ENCODE results near the gene TTC39C. TPM values are rescaled to one million over a fixed set of nuclear protein-coding genes. Genes with fewer than 3 reads are reported as not detected.

Gene TTC39C
- total RNA-seq, 1 donor from 2014 or later, result 12.8 TPM

GRCh38 chr18:24053211-24053610 lies 38.7 kb downstream of the TTC39C start:
- peaks cover 36% of the 10 kb centered on the region for H4K20me1 ChIP-seq (ENCODE audit: insufficient read depth, low read length)
- FAIRE-seq, result no peak

DNA sequence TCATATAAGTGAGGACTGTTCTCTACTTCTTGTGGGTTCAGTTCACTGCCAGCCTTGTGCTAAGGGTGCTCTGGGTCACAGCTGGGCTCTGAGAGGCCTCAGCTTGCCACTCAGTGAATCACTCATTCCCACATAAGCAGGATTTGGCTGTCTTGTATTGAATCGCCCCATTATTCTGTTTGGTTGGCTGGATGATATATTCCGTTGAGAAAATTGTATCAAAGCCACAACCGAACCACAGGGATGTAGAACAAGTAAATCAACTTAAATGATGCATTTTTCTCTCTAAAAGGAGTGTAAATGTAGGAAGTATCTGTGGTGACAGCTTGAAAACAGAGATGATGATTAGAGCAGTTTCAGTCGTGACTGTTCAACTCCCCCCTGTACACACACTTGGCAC lies 39.6 kb downstream of the TTC39C start:
- Histone ChIP-seq H3K9ac (ENCODE audit: low read length) (no peak overlapping the region), H3K36me3 (ENCODE audit: insufficient read depth, low read length) (no peaks in the 10 kb centered on the region), H4K20me1 (ENCODE audit: insufficient read depth, low read length) (peaks cover 36% of the 10 kb centered on the region), H3K4me3 (ENCODE audit: insufficient read depth, low read depth, low read length) (no peak overlapping the region), H3K4me1 (ENCODE audit: insufficient read depth, low read length) (peaks cover 19% of the 10 kb centered on the region), H3K4me2 (ENCODE audit: low read length) (no peak overlapping the region), H3K27me3 (ENCODE audit: insufficient read depth, low read length) (no peaks in the 10 kb centered on the region), H2AFZ (ENCODE audit: low read depth, low read length) (no peak overlapping the region), H3K79me2 (ENCODE audit: insufficient read depth, low read length) (no peaks in the 10 kb centered on the region), H3K27ac (ENCODE audit: low read depth, low read length) (no peak overlapping the region), H3K9me3 (ENCODE audit: insufficient read depth, low read depth, low read length) (no peaks in the 10 kb centered on the region)
- H3K36me3 Mint-ChIP-seq (ENCODE audit: low read depth, unreplicated experiment), result no peaks in the 10 kb centered on the region
- H3K4me1 Mint-ChIP-seq (ENCODE audit: low read depth, unreplicated experiment), result peaks cover 37% of the 10 kb centered on the region
- no peak for TF ChIP-seq CTCF (IDR thresholded peaks at IDR 0.05; ENCODE audit: insufficient read depth, low read depth, low read length)
- no peak for TF ChIP-seq EZH2 (IDR thresholded peaks at IDR 0.05; ENCODE audit: insufficient read depth, low read length)
- no peaks in the 10 kb centered on the region for H3K9me3 Mint-ChIP-seq (ENCODE audit: unreplicated experiment)
- FAIRE-seq, result no peak
- no peaks in the 10 kb centered on the region for H3K27me3 Mint-ChIP-seq (ENCODE audit: low read depth, unreplicated experiment)
- H3K27ac Mint-ChIP-seq (ENCODE audit: unreplicated experiment), result no peak overlapping the region
- peak; percentile 84 for DNase-seq (ENCODE audit: low read depth)
- H3K4me3 Mint-ChIP-seq (ENCODE audit: unreplicated experiment), result no peak overlapping the region

More at GRCh38 chr18:24053211-24053610, 38.7 kb downstream of the TTC39C start:
- Mint-ChIP-seq H3K27me3 (ENCODE audit: low read depth, unreplicated experiment) (no peaks in the 10 kb centered on the region), H3K4me1 (ENCODE audit: low read depth, unreplicated experiment) (peaks cover 37% of the 10 kb centered on the region), H3K4me3 (ENCODE audit: unreplicated experiment) (no peak overlapping the region), H3K27ac (ENCODE audit: unreplicated experiment) (no peak overlapping the region), H3K9me3 (ENCODE audit: unreplicated experiment) (no peaks in the 10 kb centered on the region), H3K36me3 (ENCODE audit: low read depth, unreplicated experiment) (no peaks in the 10 kb centered on the region)
- H2AFZ ChIP-seq (ENCODE audit: low read depth, low read length), result no peak overlapping the region
- no peak overlapping the region for H3K9ac ChIP-seq (ENCODE audit: low read length)
- no peak overlapping the region for H3K4me2 ChIP-seq (ENCODE audit: low read length)
- H3K27ac ChIP-seq (ENCODE audit: low read depth, low read length), result no peak overlapping the region
- no peaks in the 10 kb centered on the region for H3K9me3 ChIP-seq (ENCODE audit: insufficient read depth, low read depth, low read length)
- no peaks in the 10 kb centered on the region for H3K27me3 ChIP-seq (ENCODE audit: insufficient read depth, low read length)
- TF ChIP-seq EZH2 (IDR thresholded peaks at IDR 0.05; ENCODE audit: insufficient read depth, low read length) (no peak), CTCF (IDR thresholded peaks at IDR 0.05; ENCODE audit: insufficient read depth, low read depth, low read length) (no peak)
- no peaks in the 10 kb centered on the region for H3K79me2 ChIP-seq (ENCODE audit: insufficient read depth, low read length)
- H3K36me3 ChIP-seq (ENCODE audit: insufficient read depth, low read length), result no peaks in the 10 kb centered on the region
- DNase-seq (ENCODE audit: low read depth), result no peak
- peaks cover 19% of the 10 kb centered on the region for H3K4me1 ChIP-seq (ENCODE audit: insufficient read depth, low read length)
- H3K4me3 ChIP-seq (ENCODE audit: insufficient read depth, low read depth, low read length), result no peak overlapping the region

- Histone ChIP-seq H3K79me2 (ENCODE audit: insufficient read depth, low read length) (no peaks in the 10 kb centered on the region), H3K9me3 (ENCODE audit: insufficient read depth, low read depth, low read length) (no peaks in the 10 kb centered on the region), H3K4me2 (ENCODE audit: low read length) (no peak overlapping the region), H3K9ac (ENCODE audit: low read length) (no peak overlapping the region), H3K4me1 (ENCODE audit: insufficient read depth, low read length) (peaks cover 19% of the 10 kb centered on the region), H3K36me3 (ENCODE audit: insufficient read depth, low read length) (no peaks in the 10 kb centered on the region), H2AFZ (ENCODE audit: low read depth, low read length) (no peak overlapping the region), H4K20me1 (ENCODE audit: insufficient read depth, low read length) (peaks cover 36% of the 10 kb centered on the region), H3K4me3 (ENCODE audit: insufficient read depth, low read depth, low read length) (no peak overlapping the region), H3K27ac (ENCODE audit: low read depth, low read length) (no peak overlapping the region), H3K27me3 (ENCODE audit: insufficient read depth, low read length) (no peaks in the 10 kb centered on the region)
- no peak for DNase-seq (ENCODE audit: low read depth)
- H3K9me3 Mint-ChIP-seq (ENCODE audit: unreplicated experiment), result no peaks in the 10 kb centered on the region
- no peak overlapping the region for H3K4me3 Mint-ChIP-seq (ENCODE audit: unreplicated experiment)
- FAIRE-seq, result no peak
- H3K27ac Mint-ChIP-seq (ENCODE audit: unreplicated experiment), result no peak overlapping the region
- TF ChIP-seq EZH2 (IDR thresholded peaks at IDR 0.05; ENCODE audit: insufficient read depth, low read length) (no peak), CTCF (IDR thresholded peaks at IDR 0.05; ENCODE audit: insufficient read depth, low read depth, low read length) (no peak)
- H3K36me3 Mint-ChIP-seq (ENCODE audit: low read depth, unreplicated experiment), result no peaks in the 10 kb centered on the region
- no peaks in the 10 kb centered on the region for H3K27me3 Mint-ChIP-seq (ENCODE audit: low read depth, unreplicated experiment)
- H3K4me1 Mint-ChIP-seq (ENCODE audit: low read depth, unreplicated experiment), result peaks cover 37% of the 10 kb centered on the region
These were observed 40.7 kb downstream of the TTC39C start for GRCh38 chr18:24055009-24055804.

Measured in astrocyte (in vitro differentiated cells and primary cell).